Measurements from ENCODE around the gene NGEF. TPM values are rescaled to one million over a fixed set of nuclear protein-coding genes. Genes with fewer than 3 reads are reported as not detected.

NGEF gene
- total RNA-seq, 1 donor from 2014 or later, result 0.39 TPM

GRCh38 chr2:232886176-232886575 is 126.9 kb downstream of the NGEF start:
- DNase-seq (ENCODE audit: low read depth in 2 of 2), result no peak

GRCh38 chr2:232885264-232885961 is 127.6 kb downstream of the NGEF start:
- DNase-seq (ENCODE audit: low read depth in 2 of 2), result no peak

- DNase-seq (ENCODE audit: low read depth in 2 of 2), result no peak
Measured at GRCh38 chr2:232884549-232885263, 128.3 kb downstream of the NGEF start.

GRCh38 chr2:232884001-232884421 is 129.0 kb downstream of the NGEF start:
- no peak for DNase-seq (ENCODE audit: low read depth in 2 of 2)

DNA sequence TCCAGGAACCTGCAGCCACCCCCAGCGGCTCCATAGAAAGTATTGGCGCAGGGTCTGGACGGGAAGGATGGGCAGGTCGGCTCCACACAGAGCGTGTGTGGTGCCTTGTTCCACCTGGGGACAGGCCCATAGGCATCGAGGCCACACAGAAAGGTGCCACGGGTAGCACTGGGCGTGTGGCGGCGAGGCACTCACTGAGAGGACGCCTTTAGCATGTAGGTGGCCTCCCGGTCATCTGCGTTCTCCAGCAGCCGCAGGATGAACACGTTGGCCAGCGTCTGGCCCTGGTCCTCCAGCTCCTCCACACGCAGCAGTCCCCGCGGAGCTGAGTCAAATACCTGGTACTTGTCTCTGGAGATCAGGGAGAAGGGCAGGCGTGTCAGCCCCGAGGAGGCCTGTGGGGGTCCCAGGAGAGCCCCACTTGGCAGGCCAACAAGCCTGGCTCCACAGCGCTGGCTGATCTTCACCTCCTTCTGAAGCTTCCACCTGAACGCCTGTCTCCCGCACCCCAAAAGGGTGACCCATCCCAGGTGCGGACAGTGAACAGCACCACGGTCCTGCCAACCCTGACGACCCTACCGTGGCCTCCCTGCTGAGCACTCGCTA is 129.8 kb downstream of the NGEF start:
- no peak for DNase-seq (ENCODE audit: low read depth in 2 of 2)

- no peak for DNase-seq (ENCODE audit: low read depth in 2 of 2)
Measured at GRCh38 chr2:232882505-232883115, 130.4 kb downstream of the NGEF start.

DNA sequence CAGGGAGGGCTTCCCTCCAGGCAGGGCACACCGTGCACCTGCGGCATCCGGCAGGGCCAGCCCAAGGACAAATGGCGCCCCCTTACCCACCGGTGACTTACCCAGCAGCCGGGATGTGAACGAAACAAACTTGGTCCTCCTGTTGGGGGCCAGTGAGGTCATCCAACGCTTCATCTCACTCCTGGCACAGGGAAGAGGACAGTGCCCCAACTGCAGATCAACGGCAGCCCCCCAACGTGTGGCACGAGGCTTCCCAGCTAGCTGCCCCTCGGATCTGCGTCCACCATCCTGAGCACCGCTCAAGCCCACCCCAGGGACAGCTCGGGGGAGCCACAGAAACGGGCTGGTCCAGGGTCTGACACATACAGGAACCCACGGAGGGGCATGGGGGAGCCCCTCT is 131.0 kb downstream of the NGEF start:
- no peak for DNase-seq (ENCODE audit: low read depth in 2 of 2)

DNA sequence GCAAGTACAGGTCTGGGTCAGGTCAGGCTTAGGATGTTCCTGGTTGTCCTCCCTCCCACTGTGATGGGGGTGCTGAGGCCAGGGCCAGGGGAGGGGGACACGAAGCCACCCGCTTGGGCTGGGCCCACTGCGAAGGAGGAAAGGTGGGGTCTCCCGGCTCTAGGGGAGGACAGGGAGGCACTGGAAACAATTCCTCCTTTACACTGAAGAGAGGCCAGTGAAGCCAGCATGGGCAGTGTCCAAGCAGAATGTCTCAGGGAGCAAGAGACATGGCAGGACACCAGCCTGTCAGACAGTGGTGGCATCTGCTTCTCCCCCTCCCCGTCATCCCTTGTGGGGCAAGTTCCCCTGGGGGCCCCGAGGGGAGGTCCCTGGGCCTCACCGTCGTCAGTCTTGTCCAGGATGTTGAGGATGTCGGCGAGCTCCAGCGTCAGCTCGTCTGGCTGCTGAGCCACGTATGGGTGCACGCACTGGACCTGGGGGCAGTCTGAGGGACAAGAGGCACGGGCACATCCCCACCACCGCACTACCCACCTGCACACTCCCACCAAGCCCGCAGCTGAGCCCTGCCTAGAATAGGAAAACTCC is 132.2 kb downstream of the NGEF start:
- no peak for DNase-seq (ENCODE audit: low read depth in 2 of 2)

DNA sequence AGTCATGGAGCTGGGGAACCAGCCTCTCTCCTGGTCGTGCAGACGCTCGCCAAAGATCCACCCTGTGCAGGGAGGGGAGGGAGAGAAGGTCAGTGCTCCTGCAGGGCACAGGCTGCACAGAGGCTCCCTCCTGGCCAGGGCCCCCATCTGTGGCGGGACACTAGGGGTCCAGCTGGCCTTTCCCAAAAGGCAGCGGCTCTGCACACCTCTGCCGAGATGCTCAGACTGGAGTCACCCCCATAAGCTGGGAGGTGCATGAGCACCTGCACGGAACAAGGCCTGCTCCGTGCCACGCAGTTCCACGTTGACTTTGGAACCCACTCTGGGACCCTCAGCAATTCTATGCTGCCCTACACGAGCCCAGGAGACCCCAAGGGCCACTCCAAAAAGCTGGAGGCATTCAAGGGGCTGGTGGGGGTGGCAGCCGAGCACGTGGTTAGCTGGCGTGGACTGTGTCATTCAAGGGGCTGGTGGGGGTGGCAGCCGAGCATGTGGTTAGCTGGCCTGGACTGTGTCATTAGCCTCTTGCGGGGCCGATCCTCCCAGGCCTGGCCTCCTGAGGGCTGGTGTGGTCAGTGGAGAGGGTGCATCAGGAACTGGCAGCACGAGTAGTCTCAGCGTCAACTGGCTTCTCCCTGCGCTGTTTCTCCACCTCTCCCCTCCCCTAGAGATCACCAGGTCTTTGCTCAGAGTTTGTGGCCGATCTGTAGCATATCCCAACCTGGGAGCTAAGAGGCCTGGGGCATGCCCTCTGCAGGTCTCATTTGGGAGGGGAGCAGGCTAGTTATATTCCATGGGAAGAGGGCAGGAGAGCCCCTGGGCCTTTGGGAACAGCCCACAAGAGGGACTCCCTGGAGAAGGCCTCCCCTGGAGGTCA is 133.2 kb downstream of the NGEF start:
- DNase-seq (ENCODE audit: low read depth in 2 of 2), result no peak

DNA sequence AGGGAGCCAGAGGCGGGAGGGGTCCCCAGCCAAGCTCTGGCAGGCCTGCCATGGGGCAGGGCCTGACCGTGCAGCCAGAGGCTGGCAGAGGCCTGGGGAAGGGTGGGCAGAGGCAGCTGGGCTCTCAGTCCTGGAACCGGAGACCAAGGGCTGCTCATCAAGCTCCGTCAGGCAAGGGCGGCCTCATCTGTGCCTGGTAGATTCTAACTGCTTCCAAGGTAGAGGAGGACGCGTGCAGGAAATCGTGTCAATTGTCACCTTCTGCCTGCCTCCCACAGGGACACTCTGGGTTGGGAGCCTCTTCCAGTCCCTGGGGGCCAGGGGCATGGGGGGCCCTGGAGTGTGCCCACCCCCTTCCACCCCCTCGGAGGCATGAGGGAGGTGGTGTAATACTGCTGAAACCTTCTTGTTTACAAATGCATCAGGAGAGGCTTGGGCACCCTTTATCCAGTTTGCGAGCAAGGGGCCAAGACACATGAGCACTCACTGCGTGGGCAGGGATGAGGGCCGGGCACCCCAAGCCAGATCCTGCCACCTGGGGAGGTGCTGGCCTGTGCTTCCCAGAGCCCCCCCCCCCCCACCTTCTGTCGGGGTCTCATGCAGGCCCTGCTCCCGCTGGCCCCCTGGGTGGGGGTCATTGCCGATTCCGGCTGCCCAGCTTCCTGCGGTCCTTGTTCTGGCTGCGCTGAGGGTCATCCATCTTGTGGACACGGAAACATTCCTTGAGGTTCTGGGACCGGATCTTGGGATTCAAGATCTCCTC is 134.0 kb downstream of the NGEF start:
- no peak for DNase-seq (ENCODE audit: low read depth in 2 of 2)

DNA sequence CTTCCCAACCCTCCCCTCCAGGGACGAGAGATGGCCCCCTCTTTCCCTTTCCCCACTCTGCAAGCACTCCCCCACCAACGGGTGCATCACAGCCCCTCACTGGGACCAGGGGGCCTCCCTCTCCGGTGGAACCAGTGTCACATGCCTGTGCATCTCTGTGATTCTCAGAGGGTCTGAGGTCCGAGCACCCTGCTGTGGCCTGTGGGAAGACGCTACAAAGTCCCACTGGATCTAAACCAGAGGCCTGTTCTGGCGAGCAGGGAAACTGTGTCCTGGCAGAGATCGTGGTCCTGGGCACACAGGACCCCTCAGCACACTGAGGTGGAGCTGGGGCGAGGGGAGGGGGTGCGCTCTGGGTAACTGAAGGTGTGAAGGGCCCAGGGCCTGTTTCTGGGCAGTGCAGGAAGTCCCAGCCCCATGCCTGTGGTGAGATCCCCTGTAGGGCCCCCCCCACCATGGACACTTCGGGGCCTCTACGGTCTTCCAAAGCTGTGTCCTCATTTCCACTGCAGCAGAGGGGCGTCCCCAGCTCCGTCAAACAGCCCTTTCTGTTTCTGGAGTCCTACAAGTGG is 135.0 kb downstream of the NGEF start:
- DNase-seq (ENCODE audit: low read depth in 2 of 2), result no peak

GRCh38 chr2:232876978-232877441 is 136.0 kb downstream of the NGEF start:
- DNase-seq (ENCODE audit: low read depth in 2 of 2), result no peak

GRCh38 chr2:232876161-232876977 is 136.7 kb downstream of the NGEF start:
- DNase-seq (ENCODE audit: low read depth in 2 of 2), result peak in 1 of 2 donors; percentile 19

DNA sequence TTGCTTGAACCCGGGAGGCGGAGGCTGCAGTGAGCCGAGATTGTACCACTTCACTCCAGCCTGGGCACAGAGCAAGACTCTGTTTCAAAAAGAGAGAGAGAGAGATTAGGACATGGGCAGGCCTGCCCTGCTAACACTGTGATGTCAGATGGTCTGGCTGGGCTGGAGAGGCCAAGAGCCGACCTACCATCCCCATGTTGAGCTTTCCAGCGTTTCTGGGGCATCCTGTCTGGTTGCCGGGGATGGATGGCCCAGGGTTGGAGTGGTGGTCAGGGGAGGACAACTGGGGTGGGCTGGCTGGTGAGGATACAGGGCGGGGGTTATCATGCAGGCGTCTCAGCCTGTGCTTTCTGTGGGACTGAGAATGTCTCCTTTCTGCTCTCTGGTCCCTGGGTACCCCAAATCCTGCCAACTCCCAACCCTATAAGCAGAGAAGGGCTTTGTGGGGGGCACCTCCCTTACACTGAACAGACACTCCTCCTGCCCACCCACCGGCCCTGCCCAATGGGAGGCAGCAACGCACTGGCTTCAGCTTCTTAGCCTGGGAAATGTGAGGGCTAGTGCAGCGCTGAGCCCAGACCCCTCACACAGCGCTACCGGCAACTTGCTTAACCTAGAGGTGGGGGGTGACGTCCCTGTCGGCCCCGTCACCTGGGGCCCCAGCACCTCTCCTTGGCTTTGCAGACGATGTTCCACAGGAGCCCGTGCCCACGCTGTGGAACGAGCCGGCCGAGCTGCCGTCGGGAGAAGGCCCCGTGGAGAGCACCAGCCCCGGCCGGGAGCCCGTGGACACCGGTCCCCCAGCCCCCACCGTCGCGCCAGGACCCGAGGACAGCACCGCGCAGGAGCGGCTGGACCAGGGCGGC is 137.6 kb downstream of the NGEF start:
- DNase-seq (ENCODE audit: low read depth in 2 of 2), result peak in 1 of 2 donors; percentile 16

DNA sequence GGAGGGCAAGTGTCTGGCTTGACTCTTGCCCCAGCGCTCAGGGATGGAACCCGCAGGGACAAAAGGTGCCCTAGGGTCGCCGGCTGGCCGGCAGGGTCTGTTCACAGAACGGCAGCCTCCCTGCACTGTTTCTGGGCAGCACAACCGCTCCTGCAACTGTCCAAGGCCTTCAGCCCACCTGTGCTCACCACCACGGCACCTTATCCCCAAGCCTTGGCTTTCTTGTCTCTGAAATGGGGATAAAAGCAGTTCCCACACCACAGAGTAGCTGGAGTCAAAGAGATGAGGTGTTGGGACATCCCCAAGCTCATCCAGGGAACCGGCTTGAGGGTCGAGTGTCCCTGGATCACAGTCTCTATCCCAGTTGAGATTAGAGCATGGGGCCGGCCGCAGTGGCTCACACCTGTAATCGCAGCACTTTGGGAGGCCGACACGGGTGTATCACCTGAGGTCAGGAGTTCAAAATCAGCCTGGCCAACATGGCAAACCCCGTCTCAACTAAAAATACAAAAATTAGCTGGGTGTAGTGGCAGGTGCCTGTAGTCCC is 138.3 kb downstream of the NGEF start:
- DNase-seq (ENCODE audit: low read depth in 2 of 2), result no peak

- DNase-seq (ENCODE audit: low read depth in 2 of 2), result no peak
Measured at GRCh38 chr2:232873909-232874641, 139.0 kb downstream of the NGEF start.

Data from dermis microvascular lymphatic vessel endothelial cell (primary cell).